ENCODE measurements around the gene NPBWR2.

DNA sequence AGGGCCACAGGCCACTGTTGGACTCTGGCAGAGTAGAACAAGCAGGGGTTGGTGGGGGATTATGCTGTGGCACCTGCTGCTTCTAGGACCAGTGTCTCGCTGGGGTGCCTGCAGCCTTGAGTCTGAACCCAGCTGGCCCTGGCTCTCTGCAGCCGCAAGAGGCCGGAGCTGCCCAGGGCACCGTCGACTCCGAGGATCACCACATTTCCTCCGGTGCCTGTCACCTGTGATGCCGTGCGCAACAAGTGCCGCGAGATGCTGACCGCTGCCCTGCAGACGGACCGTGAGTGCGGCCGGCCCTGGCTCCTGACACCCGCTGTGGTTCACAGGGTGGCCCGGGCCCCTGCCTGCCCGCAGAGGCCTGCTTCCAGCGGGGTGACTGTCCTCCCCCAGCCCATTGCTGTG is 38.2 kb downstream of the NPBWR2 start:
- TF ChIP-seq, protein P1, sequence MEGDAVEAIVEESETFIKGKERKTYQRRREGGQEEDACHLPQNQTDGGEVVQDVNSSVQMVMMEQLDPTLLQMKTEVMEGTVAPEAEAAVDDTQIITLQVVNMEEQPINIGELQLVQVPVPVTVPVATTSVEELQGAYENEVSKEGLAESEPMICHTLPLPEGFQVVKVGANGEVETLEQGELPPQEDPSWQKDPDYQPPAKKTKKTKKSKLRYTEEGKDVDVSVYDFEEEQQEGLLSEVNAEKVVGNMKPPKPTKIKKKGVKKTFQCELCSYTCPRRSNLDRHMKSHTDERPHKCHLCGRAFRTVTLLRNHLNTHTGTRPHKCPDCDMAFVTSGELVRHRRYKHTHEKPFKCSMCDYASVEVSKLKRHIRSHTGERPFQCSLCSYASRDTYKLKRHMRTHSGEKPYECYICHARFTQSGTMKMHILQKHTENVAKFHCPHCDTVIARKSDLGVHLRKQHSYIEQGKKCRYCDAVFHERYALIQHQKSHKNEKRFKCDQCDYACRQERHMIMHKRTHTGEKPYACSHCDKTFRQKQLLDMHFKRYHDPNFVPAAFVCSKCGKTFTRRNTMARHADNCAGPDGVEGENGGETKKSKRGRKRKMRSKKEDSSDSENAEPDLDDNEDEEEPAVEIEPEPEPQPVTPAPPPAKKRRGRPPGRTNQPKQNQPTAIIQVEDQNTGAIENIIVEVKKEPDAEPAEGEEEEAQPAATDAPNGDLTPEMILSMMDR (IDR thresholded peaks at IDR 0.05; ENCODE audit: insufficient read depth, low read length), result no peak
- TF ChIP-seq SPI1 (IDR thresholded peaks at IDR 0.05; ENCODE audit: borderline replicate concordance, low read depth) (no peak), POLR2AphosphoS5 (IDR thresholded peaks at IDR 0.05; ENCODE audit: low read depth) (no peak), GABPA (IDR thresholded peaks at IDR 0.05; ENCODE audit: low read depth) (no peak)

Data from HL-60 (cell line).